H1 (cell line): ENCODE data around the gene NTN1. TPM values are rescaled to one million over a fixed set of nuclear protein-coding genes. Genes with fewer than 3 reads are reported as not detected.

Experiments
- HDAC6 ChIP-seq: IDR thresholded peaks from one replicate; pipeline ENCODE4 v1.7.1; 2012; ENCODE audit warnings: low read depth, mild to moderate bottlenecking, inconsistent platforms, low read length, moderate library complexity
- POLR2A ChIP-seq, 2 experiments: IDR thresholded peaks; 1 replicate in 1 of 2; 2 replicates in 1 of 2; pipeline ENCODE4 v1.6.1; 2011; ENCODE audit warnings: low read depth in 2 of 2, low read length in 2 of 2, mild to moderate bottlenecking in 2 of 2; ENCODE audit errors: control extremely low read depth in 1 of 2
- TBP ChIP-seq: IDR thresholded peaks from 2 replicates; pipeline ENCODE4 v1.6.1; 2011; ENCODE audit warnings: low read depth, low read length, improper control_type of control experiment
- polyA plus RNA-seq, 7 experiments: library from polyadenylated mRNA; depleted of rRNA in 3 of 7; stranded (reverse) in 5 of 7; unstranded in 2 of 7; fragments of >200 nt in 5 of 7; fragments of 200-250 nt in 2 of 7; gene quantifications; 1 replicate in 5 of 7; 2 replicates in 1 of 7; 4 replicates in 1 of 7; pipeline versions ENCODE4 v1.2.1 to v1.2.3, GENCODE V29; 2011 to 2013; ENCODE audit warnings: missing spikeins in 2 of 7, mixed read lengths in 2 of 7
- total RNA-seq: library from RNA; stranded (reverse); fragmentation: NEBNext Ultra II Directional; extraction: Animal tissue kit (Norgen Biotek cat#: 25700); gene quantifications from 2 replicates; pipeline ENCODE4 v1.2.1, GENCODE V29; 2021

Gene NTN1
- total and polyA plus RNA-seq, 2 of the 8 experiments (the other 6 are each of a cell fraction or from before 2014, with no cell fraction given): 2.0 to 2.3 TPM

- TF ChIP-seq HDAC6 (no peak), POLR2A (IDR thresholded peaks at IDR 0.05; ENCODE audit: control extremely low read depth in 1 of 2, low read depth in 2 of 2, low read length in 2 of 2) (no peak), TBP (no peak)
Observed at GRCh38 chr17:9139695-9140094, 118.4 kb downstream of the NTN1 start (continued).
